CD4-positive, alpha-beta T cell treated with Interleukin-15 for 1 hour (primary cell): ENCODE results near the gene DYRK2.
A peak's percentile ranks its signal among the peaks of the same experiment; 100 is the strongest.
"Not testable (repeated sequence)": the region's sequence is repeated elsewhere in the genome, so short reads cannot be mapped to it uniquely, and the experiment has no call there.

ENCODE experiments used
- DNase-seq: peaks from one replicate; pipeline ENCODE4 v3.0.0-alpha.2; 2020

The DYRK2 gene

DNA sequence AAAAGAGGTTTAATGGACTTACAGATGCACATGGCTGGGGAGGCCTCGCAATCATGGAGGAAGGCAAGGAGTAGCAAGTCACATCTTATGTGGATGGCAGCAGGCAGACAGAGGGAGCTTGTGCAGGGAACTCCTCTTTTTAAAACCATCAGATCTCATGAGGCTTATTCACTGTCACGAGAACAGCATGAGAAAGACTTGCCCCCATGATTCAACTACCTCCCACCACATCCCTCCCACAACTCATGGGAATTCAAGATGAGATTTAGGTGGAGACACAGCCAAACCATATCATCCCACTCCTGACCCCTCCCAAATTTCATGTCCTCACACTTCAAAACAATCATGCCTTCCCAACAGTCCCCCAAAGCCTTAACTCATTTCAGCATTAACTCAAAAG, 24.0 kb downstream of the DYRK2 start:
- DNase-seq, result not testable (repeated sequence)

- DNase-seq, result not testable (repeated sequence)
These were observed 25.0 kb downstream of the DYRK2 start for GRCh38 chr12:67673509-67673908.

GRCh38 chr12:67674417-67674816, 25.9 kb downstream of the DYRK2 start:
- DNase-seq, result no peak

DNA sequence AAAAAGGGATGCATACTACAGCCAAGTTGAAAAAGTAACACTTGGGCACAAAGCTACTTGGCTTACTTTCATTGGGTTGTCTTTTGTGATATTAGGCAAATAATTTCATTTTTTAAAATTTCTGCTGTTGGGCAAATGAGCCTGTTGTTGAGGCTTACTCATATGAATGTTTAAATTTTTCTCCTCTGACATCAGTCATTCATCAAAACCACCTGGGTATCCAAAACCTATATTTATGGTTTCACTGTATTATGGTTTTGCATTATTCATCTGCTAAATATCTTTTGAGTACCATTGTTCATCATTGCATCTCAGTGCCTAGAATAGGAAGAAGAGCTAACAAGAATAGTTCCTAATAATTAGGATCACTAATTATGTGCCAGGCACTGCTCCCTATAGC, 28.1 kb downstream of the DYRK2 start:
- no peak for DNase-seq

DNA sequence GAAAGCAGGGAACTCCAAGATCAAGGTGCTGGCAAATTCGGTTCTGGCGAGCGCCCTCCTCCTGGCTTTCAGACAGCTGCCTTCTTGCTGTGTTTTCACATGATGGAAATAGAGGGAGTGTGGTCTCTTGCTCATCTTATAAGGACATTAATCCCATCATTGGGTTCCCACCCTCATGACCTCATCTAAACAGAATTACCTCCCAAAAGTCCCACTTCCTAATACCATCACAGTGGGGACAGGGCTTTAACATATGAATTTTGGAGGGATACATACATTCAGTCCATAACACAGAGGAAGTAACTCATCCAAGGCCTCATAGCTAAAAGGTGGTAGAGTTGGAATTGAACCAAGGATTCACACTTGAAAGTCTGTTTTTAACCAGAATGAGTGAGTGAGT, 28.6 kb downstream of the DYRK2 start:
- no peak for DNase-seq

DNA sequence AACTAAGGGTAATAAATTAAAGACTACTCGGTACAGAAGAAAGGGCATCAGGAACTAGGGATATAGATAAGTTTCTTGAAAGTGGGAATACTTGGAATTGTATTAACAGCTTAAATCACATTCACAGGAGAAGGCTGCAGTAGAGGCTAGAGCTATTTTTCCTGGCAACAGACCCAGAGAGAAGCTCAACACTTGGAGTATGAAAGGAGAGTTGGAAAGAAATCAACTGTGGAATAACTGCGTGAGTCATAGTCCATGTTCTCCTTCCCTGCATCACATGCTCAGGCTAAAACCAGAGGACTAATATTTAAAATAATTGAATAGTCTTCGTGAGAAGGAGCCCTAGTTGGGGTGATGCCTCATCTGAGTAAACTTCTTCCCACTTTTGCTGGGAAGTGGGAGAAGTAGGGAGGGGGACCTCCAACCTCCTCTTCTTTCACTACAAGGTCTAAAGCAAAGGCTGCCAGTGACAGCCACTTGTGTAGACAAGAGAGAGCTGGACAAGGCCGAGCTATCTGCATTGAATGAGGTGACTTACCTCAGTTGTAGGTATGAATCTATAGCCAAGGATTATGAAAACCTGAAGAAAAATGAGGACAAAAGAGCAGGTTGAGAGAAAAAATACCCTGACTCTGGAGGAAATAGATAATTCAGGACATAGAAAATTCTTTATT, 32.7 kb downstream of the DYRK2 start:
- no peak for DNase-seq

- DNase-seq, result no peak
These were observed 33.5 kb downstream of the DYRK2 start for GRCh38 chr12:67681941-67682620.

- no peak for DNase-seq
These were observed 40.8 kb downstream of the DYRK2 start for GRCh38 chr12:67689385-67689784.

- no peak for DNase-seq
These were observed 42.1 kb downstream of the DYRK2 start for GRCh38 chr12:67690656-67691055.

DNA sequence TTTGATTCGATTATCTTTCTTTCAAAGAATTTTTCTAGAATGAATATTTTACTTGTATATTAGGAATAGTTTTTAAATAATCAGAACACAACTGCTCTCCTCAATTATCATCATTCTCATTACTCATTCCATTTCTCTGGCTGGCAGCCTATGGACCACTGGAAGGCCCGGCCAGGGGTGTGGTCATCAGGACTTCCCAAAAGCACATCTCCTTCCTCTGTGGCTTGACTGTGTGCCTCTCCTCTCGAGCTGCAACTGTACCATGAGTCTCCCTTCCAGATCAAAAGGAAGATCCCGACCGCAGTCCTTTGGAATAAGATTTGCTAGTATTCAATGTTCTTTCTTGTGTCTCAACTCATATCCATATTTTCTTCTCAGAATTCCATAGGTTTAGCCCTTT, 42.7 kb downstream of the DYRK2 start:
- DNase-seq, result no peak

DNA sequence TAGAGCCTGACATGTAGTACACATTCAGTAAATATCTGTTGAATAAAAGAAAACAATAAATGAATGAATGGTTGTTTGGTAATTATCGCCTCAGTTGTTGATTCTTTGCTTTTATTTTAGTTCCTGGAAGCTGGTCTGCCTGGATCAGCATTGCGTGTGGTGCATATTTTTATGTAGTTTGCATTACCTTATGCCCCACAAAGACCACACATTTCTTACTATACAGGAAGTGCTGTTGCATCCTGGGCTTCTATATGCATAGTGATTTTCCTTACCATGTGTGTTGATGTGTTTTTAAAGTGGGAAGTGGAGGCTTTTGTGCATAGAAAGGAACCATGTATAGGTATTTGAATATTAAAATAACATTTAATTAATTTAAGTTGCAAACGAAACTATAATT, 43.6 kb downstream of the DYRK2 start:
- no peak for DNase-seq

DNA sequence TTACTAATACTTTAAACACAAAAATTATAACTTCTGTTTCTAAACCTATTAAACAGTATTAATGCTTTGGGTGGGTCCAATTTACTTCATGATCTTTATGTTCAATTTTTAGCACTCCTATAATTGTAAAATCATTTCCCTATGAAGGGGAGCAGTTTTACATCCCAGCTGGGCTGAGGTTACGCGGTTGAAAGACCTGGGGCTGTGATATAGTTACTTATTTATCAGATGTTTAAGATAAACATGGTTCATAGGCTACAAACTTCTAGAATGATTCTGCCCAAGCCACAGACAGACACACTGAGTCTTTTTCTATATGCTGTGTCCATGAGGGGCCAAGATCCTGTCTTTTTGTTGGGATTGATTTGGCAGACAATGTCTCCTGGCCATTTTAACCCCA, 44.4 kb downstream of the DYRK2 start:
- no peak for DNase-seq

- no peak for DNase-seq
These were observed 45.3 kb downstream of the DYRK2 start for GRCh38 chr12:67693894-67694293.

DNA sequence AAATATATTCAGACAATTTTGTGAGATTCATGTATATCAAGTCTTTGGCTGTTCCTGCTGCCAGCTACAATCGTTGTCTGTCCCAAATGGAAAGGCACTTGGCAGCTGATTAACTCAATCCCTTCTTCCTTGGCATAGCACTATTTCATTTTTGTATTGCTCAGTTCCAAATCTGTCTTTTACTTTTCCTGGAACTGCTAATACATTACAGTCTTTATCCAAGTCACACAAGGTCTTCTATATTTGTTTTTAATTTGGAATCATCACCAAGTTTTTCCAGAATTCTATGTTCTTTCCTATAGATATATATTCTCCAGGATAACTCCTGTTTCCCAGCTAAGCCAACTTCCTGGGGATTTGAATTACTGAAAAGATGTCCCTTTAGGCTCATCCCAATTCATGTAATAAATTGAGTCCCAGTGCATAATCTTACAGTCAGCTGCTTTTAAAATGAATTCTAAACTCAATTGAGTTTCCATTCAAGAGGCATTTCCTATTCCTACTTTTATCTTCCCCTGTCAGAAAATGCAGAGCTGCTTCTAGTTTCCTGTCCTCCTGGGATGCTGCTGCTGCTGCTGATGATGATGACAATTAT, 45.9 kb downstream of the DYRK2 start:
- no peak for DNase-seq

GRCh38 chr12:67695974-67696373, 47.4 kb downstream of the DYRK2 start:
- DNase-seq, result no peak

GRCh38 chr12:67697443-67697842, 48.9 kb downstream of the DYRK2 start:
- DNase-seq, result no peak

- no peak for DNase-seq
These were observed 49.4 kb downstream of the DYRK2 start for GRCh38 chr12:67697967-67698366.

DNA sequence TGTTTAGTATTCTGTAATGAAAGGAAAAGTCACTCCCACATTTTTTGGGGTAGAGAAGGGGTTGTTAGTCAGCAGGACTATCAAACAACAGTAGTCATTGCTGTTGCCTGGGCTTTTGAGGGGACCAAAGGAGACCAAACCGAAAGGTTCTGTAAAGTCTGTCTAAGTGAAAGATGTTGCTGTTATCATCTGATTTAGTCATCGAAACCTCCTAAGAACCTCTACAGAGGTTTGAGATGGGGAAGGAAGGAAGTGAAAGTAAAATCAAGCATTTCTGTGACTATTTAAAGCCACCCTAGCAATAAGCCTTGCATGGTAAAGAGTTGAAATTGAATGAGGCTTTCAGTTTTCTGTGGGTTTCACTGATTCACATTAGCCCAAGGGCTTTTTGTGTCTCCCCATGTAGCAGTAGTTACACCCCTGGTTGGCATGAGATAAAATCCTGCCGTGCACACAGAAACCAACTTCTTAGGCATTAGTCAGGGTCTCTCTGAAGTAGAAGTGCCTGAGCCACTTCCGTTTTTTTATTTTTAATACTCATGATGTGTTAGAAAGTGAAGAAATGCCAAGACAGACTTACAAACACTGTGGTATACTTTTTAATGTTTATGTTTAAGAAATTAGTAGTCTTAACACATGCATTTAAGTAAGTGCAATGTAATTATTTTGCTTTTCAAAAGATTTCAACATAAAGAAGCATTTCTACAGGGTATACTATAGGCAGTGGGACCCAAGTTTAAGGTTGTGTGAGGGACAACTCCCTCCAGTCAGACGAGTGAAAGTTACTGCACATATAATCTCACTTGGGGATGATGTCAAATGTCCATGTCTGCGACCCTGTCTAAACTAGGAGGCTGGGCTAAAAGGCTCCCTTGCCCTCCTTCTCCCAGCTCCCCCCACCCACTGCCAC, 50.4 kb downstream of the DYRK2 start:
- DNase-seq, result peak; percentile 29

DNA sequence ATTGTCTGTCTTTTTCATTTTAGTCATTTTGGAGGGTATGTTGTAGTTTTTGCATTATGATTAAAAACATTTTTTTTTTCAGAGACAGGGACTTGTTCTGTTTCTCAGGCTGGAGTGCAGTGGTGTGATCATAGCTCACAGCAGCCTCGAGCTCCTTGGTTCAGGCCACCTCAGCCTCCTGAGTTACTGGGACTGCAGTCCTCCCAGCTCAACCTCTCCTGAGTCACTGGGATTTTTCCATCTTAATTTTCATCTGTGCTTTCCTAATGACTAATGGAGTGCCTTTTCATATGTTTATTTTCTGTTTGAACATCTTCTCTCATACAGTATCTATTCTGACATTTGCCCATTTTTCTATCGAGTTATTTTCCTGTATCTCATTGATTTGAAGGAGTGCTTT, 52.6 kb downstream of the DYRK2 start:
- DNase-seq, result no peak

DNA sequence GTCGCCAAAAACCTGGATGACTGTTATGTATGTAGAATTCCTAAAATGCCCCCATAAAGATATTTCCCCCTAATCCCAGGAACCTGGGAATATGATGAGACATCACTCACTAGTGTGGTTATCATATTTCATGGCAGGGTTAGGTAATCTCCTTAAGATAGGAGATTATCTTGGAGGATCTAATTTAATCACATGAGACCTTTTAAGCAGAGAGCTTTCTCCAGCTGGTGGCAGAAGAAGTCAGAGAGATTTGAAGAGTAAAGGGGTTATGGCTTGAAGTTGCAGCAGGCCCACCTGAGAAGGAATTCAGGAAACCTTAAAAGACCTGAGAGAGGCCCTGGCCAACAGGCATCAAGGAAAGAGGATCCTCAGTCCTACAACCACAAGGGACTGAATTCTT, 53.6 kb downstream of the DYRK2 start:
- no peak for DNase-seq

DNA sequence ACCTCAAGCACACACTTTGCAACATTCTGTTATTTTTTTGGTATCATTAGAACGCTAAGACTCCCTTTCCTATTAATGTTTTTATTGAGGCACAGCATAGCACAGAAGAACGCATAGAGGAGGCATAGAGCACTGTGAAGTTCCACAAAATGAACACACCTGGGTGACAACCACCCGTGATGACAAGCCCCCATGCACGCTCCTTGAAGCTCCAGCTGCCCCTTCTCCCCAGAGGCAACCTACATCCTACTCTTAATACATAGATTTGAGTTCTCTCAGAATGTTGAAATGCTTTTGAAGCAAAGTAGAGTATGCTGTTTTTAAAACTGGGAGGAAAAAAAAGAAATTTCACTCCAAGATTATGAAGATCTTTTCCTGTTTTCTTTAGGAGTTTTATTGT, 55.5 kb downstream of the DYRK2 start:
- DNase-seq, result no peak

GRCh38 chr12:67705394-67706370, 57.1 kb downstream of the DYRK2 start:
- DNase-seq, result no peak
